Heart left ventricle (tissue), 16 donors: ENCODE data around the gene ASB6. TPM values are rescaled to one million over a fixed set of nuclear protein-coding genes. Genes with fewer than 3 reads are reported as not detected.

Experiments used
- ATAC-seq, 4 donors: fragments of 200-7000 bp; cut with Tn5 transposase; one replicate each; pipeline ENCODE4 v1.9.1; 2020 to 2022; ENCODE audit warnings: moderate library complexity in 4 of 4, mild to moderate bottlenecking in 3 of 4, moderate number of reproducible peaks in 1 of 4
- DNase-seq, 5 donors: peaks; one replicate each; pipeline ENCODE4 v3.0.0-alpha.2; 2020
- H3K27ac ChIP-seq, 12 donors: fragments of 200-600 bp; sonication (generic) in 4 of 12; one replicate each; pipeline versions ENCODE4 v1.5.0 to v1.8.0; 2016 to 2022; ENCODE audit warnings: mild to moderate bottlenecking in 2 of 12
- H3K27me3 ChIP-seq, 9 donors: fragments of 200-600 bp; sonication (generic) in 2 of 9; one replicate each; pipeline versions ENCODE4 v1.5.1 to v1.8.0; 2016 to 2022; ENCODE audit warnings: mild to moderate bottlenecking in 3 of 9
- H3K36me3 ChIP-seq, 9 donors: fragments of 200-600 bp; sonication (generic) in 2 of 9; one replicate each; pipeline versions ENCODE4 v1.5.0 to v1.8.0; 2018 to 2022; ENCODE audit warnings: mild to moderate bottlenecking in 2 of 9
- H3K4me1 ChIP-seq, 12 donors: fragments of 200-600 bp; sonication (generic) in 4 of 12; one replicate each; pipeline versions ENCODE4 v1.5.0 to v1.8.0; 2016 to 2022; ENCODE audit warnings: mild to moderate bottlenecking in 3 of 12
- H3K4me3 ChIP-seq, 12 donors: fragments of 200-600 bp; sonication (generic) in 4 of 12; one replicate each; pipeline versions ENCODE4 v1.5.0 to v1.8.0; 2017 to 2022; ENCODE audit warnings: mild to moderate bottlenecking in 9 of 12, moderate library complexity in 4 of 12
- H3K9me3 ChIP-seq, 12 donors: fragments of 200-600 bp; sonication (generic) in 4 of 12; one replicate each; pipeline versions ENCODE4 v1.5.0 to v1.8.0; 2016 to 2022; ENCODE audit warnings: mild to moderate bottlenecking in 1 of 12
- POLR2A ChIP-seq, 2 donors: fragments of 450-650 bp; IDR thresholded peaks; one replicate each; pipeline ENCODE4 v1.6.1; 2017; ENCODE audit warnings: antibody characterized with exemption in 2 of 2, mild to moderate bottlenecking in 2 of 2, moderate library complexity in 2 of 2
- WGBS, 4 donors: extraction: QIAGEN DNeasy Blood & Tissue Kit in 2 of 4; methylation state at CpG; one replicate each; pipeline versions ENCODE4 v1.1.5 to v1.1.7; 2013 to 2018; 5-methylcytosine and 5-hydroxymethylcytosine counted together
- intact Hi-C, 10 donors: fragments of 100-400 bp; cut with DNase I; formaldehyde crosslinking; loops; one replicate each; pipeline versions ENCODE4 v1.11.1 to v1.14.2; 2022
- polyA plus RNA-seq, 2 donors: library from polyadenylated mRNA; stranded (reverse); fragments of 200-250 nt; gene quantifications; one replicate each; pipeline ENCODE4 v1.2.3, GENCODE V29; 2013
- total RNA-seq, 9 donors: library from RNA; depleted of rRNA in 2 of 9; stranded (reverse); fragments of >200 nt in 2 of 9; fragmentation: NEBNext Ultra II Directional in 3 of 9; extraction: Animal tissue kit (Norgen Biotek cat#: 25700) in 3 of 9; gene quantifications; one replicate each; pipeline versions ENCODE4 v1.1.0 to v1.2.4, GENCODE V29; 2016 to 2023
- TF ChIP-seq, protein P1 (sequence below), 12 donors: fragments of 200-600 bp; sonication (generic) in 4 of 12; IDR thresholded peaks; one replicate each; pipeline versions ENCODE4 v1.5.0 to v1.8.0; 2018 to 2022; ENCODE audit warnings: antibody characterized with exemption in 12 of 12, mild to moderate bottlenecking in 5 of 12
- donor health status: ischemic (EF 13 %, LVEDD 7.1; RV severe dilation, severe dysfunction).
- donor health status: healthy with polysubstance abuse.
- donor health status: DM: no; HTN: yes; CAD: no.
- donor health status: DM: no; HTN: no; CAD: no.
- donor health status: ischemic (EF 25% LVEDD 6.9; RV normal size, moderate dysfunction).
- donor health status: ischemic (EF 25% LVEDD 5.7; RV mildly dilated, moderate dysfunction).
- donor health status: healthy.
- donor health status: DM: yes; HTN: yes; CAD: no.
- donor health status: ischemic (EF 35%, LVEDD 5.7; RV mildly dilated, moderate dysfunction).
- donor health status: nonischemic (EF 11% LVEDD 7.7; RV severe dilation, severe dysfunction).
- donor health status: DM: yes; HTN: yes; CAD: no.
- donor health status: PGD.
- donor health status: ischemic (EF 29% LVEDD 5.4; RV normal size, mild dysfunction).
- donor health status: nonischemic (EF 23%, LVEDD 6.1; RV moderate dilation, normal function).

The ASB6 gene
- total and polyA plus RNA-seq, 11 donors, result 7.5 to 22.5 (median 10.3) TPM

- Histone ChIP-seq H3K27ac (no peak overlapping the region), H3K9me3 (no peaks in the 10 kb centered on the region), H3K4me3 (no peak overlapping the region), H3K27me3 (no peaks in the 10 kb centered on the region), H3K36me3 (no peaks in the 10 kb centered on the region), H3K4me1 (peaks cover 0 to 5% (median under 1%) of the 10 kb centered on the region in 12 donors)
- TF ChIP-seq, protein P1, sequence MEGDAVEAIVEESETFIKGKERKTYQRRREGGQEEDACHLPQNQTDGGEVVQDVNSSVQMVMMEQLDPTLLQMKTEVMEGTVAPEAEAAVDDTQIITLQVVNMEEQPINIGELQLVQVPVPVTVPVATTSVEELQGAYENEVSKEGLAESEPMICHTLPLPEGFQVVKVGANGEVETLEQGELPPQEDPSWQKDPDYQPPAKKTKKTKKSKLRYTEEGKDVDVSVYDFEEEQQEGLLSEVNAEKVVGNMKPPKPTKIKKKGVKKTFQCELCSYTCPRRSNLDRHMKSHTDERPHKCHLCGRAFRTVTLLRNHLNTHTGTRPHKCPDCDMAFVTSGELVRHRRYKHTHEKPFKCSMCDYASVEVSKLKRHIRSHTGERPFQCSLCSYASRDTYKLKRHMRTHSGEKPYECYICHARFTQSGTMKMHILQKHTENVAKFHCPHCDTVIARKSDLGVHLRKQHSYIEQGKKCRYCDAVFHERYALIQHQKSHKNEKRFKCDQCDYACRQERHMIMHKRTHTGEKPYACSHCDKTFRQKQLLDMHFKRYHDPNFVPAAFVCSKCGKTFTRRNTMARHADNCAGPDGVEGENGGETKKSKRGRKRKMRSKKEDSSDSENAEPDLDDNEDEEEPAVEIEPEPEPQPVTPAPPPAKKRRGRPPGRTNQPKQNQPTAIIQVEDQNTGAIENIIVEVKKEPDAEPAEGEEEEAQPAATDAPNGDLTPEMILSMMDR (IDR thresholded peaks at IDR 0.05), result no peak
- TF ChIP-seq POLR2A (IDR thresholded peaks at IDR 0.05), result no peak
- no peak for DNase-seq
- intact Hi-C loops, result loop anchor here in 5 of 10 donors (5.0 to 10.0 kb wide), 5 partner anchors 76 to 91 kb away; no protein-coding TSS in a partner anchor
- 92 to 96% (median 95%) methylated on average over 7 of the region's 7 CpGs for WGBS, 4 donors
- ATAC-seq, result no peak
Measured at GRCh38 chr9:129646654-129647053, 4.7 kb upstream of the ASB6 start.

DNA sequence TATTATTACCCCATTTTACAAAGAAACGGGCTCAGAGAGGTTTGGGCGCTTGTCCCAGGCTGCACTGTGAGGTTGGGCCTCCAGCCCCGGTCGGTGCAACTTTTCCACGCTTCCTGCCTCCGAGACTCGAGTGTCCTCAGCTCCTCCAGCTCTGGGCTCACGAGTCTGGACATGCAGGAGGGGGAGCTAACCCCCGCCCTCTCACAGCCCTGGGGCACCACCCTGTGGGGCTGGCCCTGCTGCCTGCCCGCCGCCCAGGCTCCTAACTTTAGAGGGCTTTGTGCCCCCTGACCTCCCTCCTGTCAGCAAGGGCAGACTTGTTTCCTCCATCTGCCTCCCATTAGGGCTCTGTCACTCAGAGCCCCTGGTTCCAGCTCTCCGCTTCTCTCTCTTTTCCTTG is 4.3 kb upstream of the ASB6 start:
- DNase-seq (no peak), ATAC-seq (no peak)
- Histone ChIP-seq H3K27me3 (no peaks in the 10 kb centered on the region), H3K4me3 (no peak overlapping the region), H3K4me1 (peaks cover 0 to 8% (median 4%) of the 10 kb centered on the region in 12 donors), H3K36me3 (no peaks in the 10 kb centered on the region), H3K9me3 (no peaks in the 10 kb centered on the region), H3K27ac (no peak overlapping the region)
- intact Hi-C loops, result loop anchor here in 5 of 10 donors (5.0 to 10.0 kb wide), 5 partner anchors 76 to 91 kb away; no protein-coding TSS in a partner anchor
- TF ChIP-seq, protein P1 (IDR thresholded peaks at IDR 0.05), result no peak
- no peak for TF ChIP-seq POLR2A (IDR thresholded peaks at IDR 0.05)
- 80 to 84% (median 80%) methylated on average over 12 of the region's 12 CpGs for WGBS, 4 donors

DNA sequence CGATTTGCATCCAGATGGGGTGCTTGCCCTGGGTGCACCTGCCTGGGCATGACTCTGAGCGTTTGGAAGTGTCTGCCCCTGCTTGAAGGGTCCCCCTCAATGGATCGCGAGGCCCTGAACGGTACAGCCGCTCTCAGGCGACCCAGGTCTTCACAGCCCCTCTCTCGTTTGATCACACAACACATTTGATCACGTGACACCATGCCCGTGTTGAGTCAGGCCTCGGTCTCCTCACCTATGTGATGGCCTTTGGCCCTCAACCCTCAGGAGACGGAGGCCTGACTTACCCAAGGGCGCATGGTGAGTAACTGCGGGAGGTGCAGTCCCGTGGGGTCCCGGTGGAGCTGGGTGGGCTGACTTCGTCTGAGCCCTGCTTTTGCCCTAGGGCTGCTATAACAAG is 3.0 kb upstream of the ASB6 start:
- Histone ChIP-seq H3K4me1 (peaks cover 0 to 21% (median 17%) of the 10 kb centered on the region in 12 donors), H3K27me3 (no peaks in the 10 kb centered on the region), H3K4me3 (no peak overlapping the region), H3K9me3 (no peaks in the 10 kb centered on the region), H3K27ac (no peak overlapping the region), H3K36me3 (no peaks in the 10 kb centered on the region)
- ATAC-seq (no peak), DNase-seq (no peak)
- intact Hi-C loops, result loop anchor here (5.0 to 10.0 kb wide), 7 partner anchors 77 to 137 kb away; no protein-coding TSS in a partner anchor
- TF ChIP-seq, protein P1 (IDR thresholded peaks at IDR 0.05), result no peak
- TF ChIP-seq POLR2A (IDR thresholded peaks at IDR 0.05), result no peak
- 68 to 77% (median 74%) methylated on average over 13 to 17 of the region's 17 CpGs for WGBS, 4 donors

DNA sequence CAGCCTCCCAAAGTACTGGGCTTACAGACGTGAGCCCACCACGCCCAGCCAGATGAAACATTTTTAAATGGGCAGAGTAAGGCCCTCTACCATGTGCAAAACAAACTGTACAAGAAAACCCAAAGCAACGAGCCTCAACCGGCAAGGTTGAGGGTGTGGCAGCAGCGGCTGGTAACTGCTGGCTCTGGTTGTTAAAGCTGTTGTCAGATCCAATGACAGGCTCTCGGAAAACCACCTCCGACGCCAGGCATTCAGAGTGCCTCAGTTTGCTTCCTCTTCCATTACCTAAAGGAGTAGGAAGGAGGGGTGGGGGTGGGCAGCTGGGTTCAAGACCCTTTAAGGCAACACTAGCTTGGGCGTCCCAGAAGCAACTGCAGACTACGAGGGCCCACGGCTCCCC is 2.4 kb upstream of the ASB6 start:
- Histone ChIP-seq H3K27me3 (no peaks in the 10 kb centered on the region), H3K36me3 (peaks cover 0 to 5% (median under 1%) of the 10 kb centered on the region in 9 donors), H3K9me3 (no peaks in the 10 kb centered on the region), H3K4me3 (no peak overlapping the region), H3K4me1 (peaks cover 0 to 26% (median 21%) of the 10 kb centered on the region in 12 donors), H3K27ac (no peak overlapping the region)
- DNase-seq, result no peak
- 55 to 77% (median 69%) methylated on average over 10 to 11 of the region's 11 CpGs for WGBS, 4 donors
- intact Hi-C loops, result loop anchor here in 9 of 10 donors (5.0 to 10.0 kb wide), 5 partner anchors 80 to 138 kb away; no protein-coding TSS in a partner anchor
- no peak for ATAC-seq
- TF ChIP-seq, protein P1 (IDR thresholded peaks at IDR 0.05), result no peak
- no peak for TF ChIP-seq POLR2A (IDR thresholded peaks at IDR 0.05)
